ENCODE measurements around the gene DTNB. TPM values are rescaled to one million over a fixed set of nuclear protein-coding genes. Genes with fewer than 3 reads are reported as not detected.
"Not testable (repeated sequence)": the region's sequence is repeated elsewhere in the genome, so short reads cannot be mapped to it uniquely, and the experiment has no call there.

Gene DTNB
- polyA plus RNA-seq, 4 donors, result 11.8 to 23.8 (median 19.2) TPM

- DNase-seq (ENCODE audit: low read depth in 4 of 4, low spot score in 3 of 4), result not testable (repeated sequence)
Measured at GRCh38 chr2:25549571-25549970, 123.8 kb downstream of the DTNB start.

GRCh38 chr2:25548601-25549000 lies 124.8 kb downstream of the DTNB start:
- no peak for DNase-seq (ENCODE audit: low read depth in 4 of 4, low spot score in 3 of 4)

GRCh38 chr2:25546852-25547251 lies 126.5 kb downstream of the DTNB start:
- no peak for DNase-seq (ENCODE audit: low read depth in 4 of 4, low spot score in 3 of 4)

- DNase-seq (ENCODE audit: low read depth in 4 of 4, low spot score in 3 of 4), result no peak
Measured at GRCh38 chr2:25545899-25546298, 127.5 kb downstream of the DTNB start.

- DNase-seq (ENCODE audit: low read depth in 4 of 4, low spot score in 3 of 4), result no peak
Measured at GRCh38 chr2:25544445-25544844, 128.9 kb downstream of the DTNB start.

GRCh38 chr2:25543939-25544338 lies 129.4 kb downstream of the DTNB start:
- no peak for DNase-seq (ENCODE audit: low read depth in 4 of 4, low spot score in 3 of 4)

- no peak for DNase-seq (ENCODE audit: low read depth in 4 of 4, low spot score in 3 of 4)
Measured at GRCh38 chr2:25541378-25541777, 132.0 kb downstream of the DTNB start.

- no peak for DNase-seq (ENCODE audit: low read depth in 4 of 4, low spot score in 3 of 4)
Measured at GRCh38 chr2:25539136-25539535, 134.2 kb downstream of the DTNB start.

- no peak for DNase-seq (ENCODE audit: low read depth in 4 of 4, low spot score in 3 of 4)
Measured at GRCh38 chr2:25537526-25537925, 135.9 kb downstream of the DTNB start.

- DNase-seq (ENCODE audit: low read depth in 4 of 4, low spot score in 3 of 4), result not testable (repeated sequence)
Measured at GRCh38 chr2:25535411-25536289, 137.7 kb downstream of the DTNB start.

GRCh38 chr2:25534937-25535336 lies 138.4 kb downstream of the DTNB start:
- DNase-seq (ENCODE audit: low read depth in 4 of 4, low spot score in 3 of 4), result not testable (repeated sequence)

GRCh38 chr2:25534455-25534854 lies 138.9 kb downstream of the DTNB start:
- DNase-seq (ENCODE audit: low read depth in 4 of 4, low spot score in 3 of 4), result no peak

- not testable (repeated sequence) for DNase-seq (ENCODE audit: low read depth in 4 of 4, low spot score in 3 of 4)
Measured at GRCh38 chr2:25533771-25534170, 139.6 kb downstream of the DTNB start.

GRCh38 chr2:25532521-25532920 lies 140.9 kb downstream of the DTNB start:
- DNase-seq (ENCODE audit: low read depth in 4 of 4, low spot score in 3 of 4), result no peak

- DNase-seq (ENCODE audit: low read depth in 4 of 4, low spot score in 3 of 4), result no peak
Measured at GRCh38 chr2:25529034-25529433, 144.3 kb downstream of the DTNB start.

GRCh38 chr2:25528173-25528572 lies 145.2 kb downstream of the DTNB start:
- DNase-seq (ENCODE audit: low read depth in 4 of 4, low spot score in 3 of 4), result no peak

- DNase-seq (ENCODE audit: low read depth in 4 of 4, low spot score in 3 of 4), result no peak
Measured at GRCh38 chr2:25524507-25524906, 148.9 kb downstream of the DTNB start.

GRCh38 chr2:25523060-25523459 lies 150.3 kb downstream of the DTNB start:
- DNase-seq (ENCODE audit: low read depth in 4 of 4, low spot score in 3 of 4), result no peak

- DNase-seq (ENCODE audit: low read depth in 4 of 4, low spot score in 3 of 4), result peak; percentile 35 to 62 (median 44)
Measured at GRCh38 chr2:25521665-25522387, 151.6 kb downstream of the DTNB start.

GRCh38 chr2:25521126-25521525 lies 152.3 kb downstream of the DTNB start:
- DNase-seq (ENCODE audit: low read depth in 4 of 4, low spot score in 3 of 4), result no peak

- no peak for DNase-seq (ENCODE audit: low read depth in 4 of 4, low spot score in 3 of 4)
Measured at GRCh38 chr2:25517701-25518100, 155.7 kb downstream of the DTNB start.

Measured in left renal pelvis (tissue), 4 donors.